Epithelial cell of proximal tubule (primary cell): Measurements from ENCODE around the gene APCDD1. TPM values are rescaled to one million over a fixed set of nuclear protein-coding genes. Genes with fewer than 3 reads are reported as not detected.

ENCODE experiments used
- DNase-seq: peaks from one replicate; pipeline ENCODE4 v3.0.0-alpha.2; 2011; ENCODE audit warnings: low read depth
- H3K4me3 ChIP-seq: 2 replicates; pipeline ENCODE4 v1.5.1; 2011; ENCODE audit warnings: low read depth, mild to moderate bottlenecking, low read length
- total RNA-seq: library from RNA; depleted of rRNA; stranded (reverse); fragments of >200 nt; gene quantifications from 2 replicates; pipeline ENCODE4 v1.2.3, GENCODE V29; 2015
- TF ChIP-seq, protein P1 (sequence below): conservative IDR thresholded peaks from 2 replicates; pipeline ENCODE4 v1.5.1; 2012; ENCODE audit warnings: low read depth, mild to moderate bottlenecking, low read length

The APCDD1 gene
- total RNA-seq, 1 donor from 2014 or later, result not detected

DNA sequence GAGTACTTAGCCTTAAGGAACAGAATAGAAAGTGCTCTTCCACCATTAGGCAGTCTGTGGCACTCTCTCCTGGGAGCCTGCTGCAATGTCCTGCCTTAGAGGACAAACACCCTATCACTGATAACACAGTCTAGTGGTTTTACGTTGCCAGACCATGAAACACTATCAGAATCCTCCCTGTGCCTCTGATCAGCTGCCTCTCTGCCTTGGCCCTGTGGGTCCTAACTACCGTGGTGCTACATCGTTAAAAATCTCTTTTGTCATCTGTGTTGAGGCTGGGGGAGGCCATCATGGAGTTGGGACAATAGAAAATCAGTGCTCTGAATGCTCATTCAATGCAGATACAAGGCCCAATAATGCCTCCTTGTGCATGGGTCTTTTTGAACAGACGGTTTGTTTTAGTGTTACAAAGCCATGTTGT, 11.9 kb upstream of the APCDD1 start:
- DNase-seq, result no peak
- TF ChIP-seq, protein P1, sequence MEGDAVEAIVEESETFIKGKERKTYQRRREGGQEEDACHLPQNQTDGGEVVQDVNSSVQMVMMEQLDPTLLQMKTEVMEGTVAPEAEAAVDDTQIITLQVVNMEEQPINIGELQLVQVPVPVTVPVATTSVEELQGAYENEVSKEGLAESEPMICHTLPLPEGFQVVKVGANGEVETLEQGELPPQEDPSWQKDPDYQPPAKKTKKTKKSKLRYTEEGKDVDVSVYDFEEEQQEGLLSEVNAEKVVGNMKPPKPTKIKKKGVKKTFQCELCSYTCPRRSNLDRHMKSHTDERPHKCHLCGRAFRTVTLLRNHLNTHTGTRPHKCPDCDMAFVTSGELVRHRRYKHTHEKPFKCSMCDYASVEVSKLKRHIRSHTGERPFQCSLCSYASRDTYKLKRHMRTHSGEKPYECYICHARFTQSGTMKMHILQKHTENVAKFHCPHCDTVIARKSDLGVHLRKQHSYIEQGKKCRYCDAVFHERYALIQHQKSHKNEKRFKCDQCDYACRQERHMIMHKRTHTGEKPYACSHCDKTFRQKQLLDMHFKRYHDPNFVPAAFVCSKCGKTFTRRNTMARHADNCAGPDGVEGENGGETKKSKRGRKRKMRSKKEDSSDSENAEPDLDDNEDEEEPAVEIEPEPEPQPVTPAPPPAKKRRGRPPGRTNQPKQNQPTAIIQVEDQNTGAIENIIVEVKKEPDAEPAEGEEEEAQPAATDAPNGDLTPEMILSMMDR, result no peak
- H3K4me3 ChIP-seq, result no peak overlapping the region

DNA sequence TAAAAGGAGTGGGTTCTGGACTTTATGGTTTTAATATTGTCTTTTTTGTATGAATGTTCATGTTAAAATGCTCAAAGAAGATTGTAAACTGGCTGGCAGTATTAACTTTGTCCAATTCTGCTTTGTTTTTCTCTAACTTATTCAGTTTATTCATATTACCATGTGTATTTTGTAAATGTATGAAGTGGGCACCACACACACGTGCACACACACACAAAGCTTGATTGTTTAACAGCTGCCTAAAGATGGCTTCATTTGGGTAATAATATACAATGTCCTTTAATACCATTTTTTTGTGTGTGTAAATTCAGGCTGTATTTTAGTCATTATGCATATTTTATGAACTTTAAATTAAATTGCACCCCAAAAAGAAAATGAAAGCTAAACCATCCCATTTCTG, 11.4 kb upstream of the APCDD1 start:
- no peak for DNase-seq
- no peak overlapping the region for H3K4me3 ChIP-seq
- TF ChIP-seq, protein P1, result no peak

DNA sequence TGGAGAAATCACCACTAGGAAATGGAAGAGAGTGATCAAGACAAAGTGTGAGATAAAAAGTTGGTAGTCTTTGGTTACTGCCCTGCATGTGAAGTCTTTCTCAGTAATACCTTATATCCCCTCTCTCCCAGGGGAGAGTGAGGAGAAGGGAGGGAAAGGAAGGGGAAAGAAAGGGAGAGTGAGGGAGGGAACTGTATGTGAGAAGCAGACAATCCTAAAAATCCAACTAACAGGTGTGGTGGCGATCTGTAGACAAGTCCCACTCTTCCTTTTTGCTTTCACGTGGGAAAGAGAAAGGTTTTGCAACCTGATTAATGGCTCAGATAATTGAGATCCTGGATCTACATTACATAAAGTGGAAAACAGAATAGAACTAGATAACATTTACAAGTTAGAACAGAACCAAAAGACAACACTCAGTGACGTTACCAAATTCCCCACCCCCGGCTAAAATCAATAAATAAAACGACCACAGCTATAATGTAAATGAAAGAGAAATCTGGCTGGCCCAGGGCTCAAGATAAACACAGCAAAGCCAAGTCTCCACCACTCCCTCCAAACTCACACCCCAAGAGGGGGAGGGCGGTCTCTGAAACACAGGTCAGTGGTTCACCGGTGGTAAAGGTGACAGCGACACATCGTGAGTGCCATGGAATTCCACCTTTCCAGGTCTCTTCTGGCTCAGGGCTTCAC, 10.0 kb upstream of the APCDD1 start:
- H3K4me3 ChIP-seq, result no peak overlapping the region
- TF ChIP-seq, protein P1, result no peak
- DNase-seq, result no peak

DNA sequence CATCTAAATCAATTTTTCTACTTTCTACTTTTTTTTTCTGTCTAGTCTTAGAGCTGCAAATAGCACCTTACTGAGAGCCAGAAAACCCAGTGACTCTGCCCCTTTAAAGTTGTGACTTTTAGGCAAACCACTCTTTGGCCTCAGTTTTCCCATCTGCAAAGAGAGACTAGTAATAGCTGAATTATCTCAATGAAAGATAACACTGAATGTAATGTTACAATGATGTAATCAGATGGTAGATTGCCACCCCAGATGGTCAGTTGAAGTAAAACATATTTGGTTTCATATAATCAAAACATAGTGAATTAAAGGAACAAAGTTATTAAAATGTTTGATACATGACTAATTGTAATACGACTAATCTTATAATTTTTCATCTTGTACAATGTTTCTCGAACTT, 5.0 kb upstream of the APCDD1 start:
- H3K4me3 ChIP-seq, result no peak overlapping the region
- DNase-seq, result no peak
- TF ChIP-seq, protein P1, result no peak

DNA sequence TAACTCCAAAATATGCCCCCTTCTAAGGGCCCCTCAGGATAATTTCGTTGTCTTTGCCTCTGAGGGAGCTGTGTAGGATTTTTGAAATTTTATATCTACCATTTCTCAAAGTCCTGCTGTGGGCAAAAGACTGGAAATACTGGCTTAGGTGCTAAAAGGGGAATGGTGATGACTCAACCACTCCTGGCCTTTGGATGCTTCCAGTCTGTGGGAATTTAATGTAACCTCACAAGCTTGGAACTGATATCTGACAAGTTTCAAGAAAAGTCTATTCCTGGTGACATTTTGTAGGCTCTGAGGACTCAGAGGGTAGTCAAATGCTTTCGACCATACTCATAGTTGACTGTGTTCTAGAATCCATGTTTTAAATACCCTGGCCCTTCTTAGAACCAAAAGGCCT, 3.4 kb upstream of the APCDD1 start:
- no peak overlapping the region for H3K4me3 ChIP-seq
- no peak for DNase-seq
- TF ChIP-seq, protein P1, result no peak

- no peak for DNase-seq
- TF ChIP-seq, protein P1, result no peak
- H3K4me3 ChIP-seq, result no peak overlapping the region
Measured at GRCh38 chr18:10453261-10453805, 1.1 kb upstream of the APCDD1 start.
